Neural cell (in vitro differentiated cells): ENCODE measurements around the gene CENPP. TPM values are rescaled to one million over a fixed set of nuclear protein-coding genes. Genes with fewer than 3 reads are reported as not detected.

Experiments used
- H2AFZ ChIP-seq: fragments of 200-600, 300-800 bp; sonication (generic), shearing (Covaris generic); 2 replicates; pipeline ENCODE4 v1.6.0; 2014; ENCODE audit warnings: low read depth, mild to moderate bottlenecking, antibody characterized with exemption, low read length, moderate library complexity
- H3F3A ChIP-seq: fragments of 200-600 bp; shearing (Covaris generic); 2 replicates; pipeline ENCODE4 v1.6.1; 2016; ENCODE audit warnings: mild to moderate bottlenecking, moderate library complexity, mixed read lengths, antibody characterized with exemption, low read length; ENCODE audit not compliant: insufficient read depth, poor library complexity, severe bottlenecking
- H3K27ac ChIP-seq: fragments of 200-600, 300-800 bp; sonication (generic), shearing (Covaris generic); 2 replicates; pipeline ENCODE4 v1.5.1; 2014; ENCODE audit warnings: mild to moderate bottlenecking, low read length, moderate library complexity
- H3K27me3 ChIP-seq: fragments of 300-800, 200-600 bp; sonication (generic), shearing (Covaris generic); 2 replicates; pipeline ENCODE4 v1.6.0; 2014; ENCODE audit warnings: mild to moderate bottlenecking, low read depth, low read length, moderate library complexity; ENCODE audit not compliant: insufficient read depth
- H3K36me3 ChIP-seq: fragments of 300-800, 200-600 bp; sonication (generic), shearing (Covaris generic); 2 replicates; pipeline ENCODE4 v1.5.1; 2014; ENCODE audit warnings: mild to moderate bottlenecking, antibody characterized with exemption, low read length, moderate library complexity; ENCODE audit not compliant: insufficient read depth
- H3K4me2 ChIP-seq: fragments of 300-800, 200-600 bp; sonication (generic), shearing (Covaris generic); 2 replicates; pipeline ENCODE4 v1.6.0; 2014; ENCODE audit warnings: mild to moderate bottlenecking, low read length
- H3K4me3 ChIP-seq: fragments of 300-800, 200-600 bp; sonication (generic), shearing (Covaris generic); 2 replicates; pipeline ENCODE4 v1.5.1; 2014; ENCODE audit warnings: mild to moderate bottlenecking, low read length, moderate library complexity
- H3K79me2 ChIP-seq: fragments of 200-600 bp; shearing (Covaris generic); replicated peaks from 2 replicates; pipeline ENCODE4 v1.6.0; 2014; ENCODE audit warnings: mild to moderate bottlenecking, low read length, moderate library complexity; ENCODE audit not compliant: insufficient read depth
- H3K9ac ChIP-seq: fragments of 300-800, 200-600 bp; sonication (generic), shearing (Covaris generic); 2 replicates; pipeline ENCODE4 v1.6.1; 2016; ENCODE audit warnings: mild to moderate bottlenecking, low read length, mixed read lengths
- H3K9me2 ChIP-seq: fragments of 200-600 bp; shearing (Covaris generic); 2 replicates; pipeline ENCODE4 v1.6.1; 2016; ENCODE audit warnings: mild to moderate bottlenecking, low read length, mixed read lengths; ENCODE audit not compliant: insufficient read depth
- H3K9me3 ChIP-seq: fragments of 200-600, 300-800 bp; sonication (generic), shearing (Covaris generic); 2 replicates; pipeline ENCODE4 v1.6.1; 2016; ENCODE audit warnings: mild to moderate bottlenecking, mixed run types, low read length, moderate library complexity, mixed read lengths
- H4K20me1 ChIP-seq: fragments of 200-600 bp; shearing (Covaris generic); 2 replicates; pipeline ENCODE4 v1.6.1; 2016; ENCODE audit warnings: mild to moderate bottlenecking, mixed run types; ENCODE audit not compliant: insufficient read depth
- EP300 ChIP-seq: fragments of 450-650 bp; conservative IDR thresholded peaks from 2 replicates; pipeline ENCODE4 v1.6.1; 2014; ENCODE audit warnings: antibody characterized with exemption, mild to moderate bottlenecking, moderate library complexity; ENCODE audit not compliant: poor library complexity, severe bottlenecking
- EZH2 ChIP-seq: fragments of 200-600, 300-800 bp; shearing (Covaris generic), sonication (generic); IDR thresholded peaks from 2 replicates; pipeline ENCODE4 v1.6.1; 2014; ENCODE audit warnings: antibody characterized with exemption, low read length, borderline replicate concordance, mild to moderate bottlenecking; ENCODE audit not compliant: insufficient read depth, poor library complexity, severe bottlenecking
- MXI1 ChIP-seq: fragments of 450-650 bp; conservative IDR thresholded peaks from 2 replicates; pipeline ENCODE4 v1.6.1; 2014; ENCODE audit warnings: antibody characterized with exemption, mild to moderate bottlenecking; ENCODE audit not compliant: poor library complexity, severe bottlenecking
- POLR2AphosphoS5 ChIP-seq: IDR thresholded peaks from 2 replicates; pipeline ENCODE4 v1.6.1; 2012
- RAD21 ChIP-seq: fragments of 450-650 bp; conservative IDR thresholded peaks from 2 replicates; pipeline ENCODE4 v1.6.1; 2014; ENCODE audit warnings: antibody characterized with exemption, mild to moderate bottlenecking, moderate library complexity
- SMC3 ChIP-seq: fragments of 450-650 bp; conservative IDR thresholded peaks from 2 replicates; pipeline ENCODE4 v1.6.1; 2014; ENCODE audit warnings: antibody characterized with exemption, mild to moderate bottlenecking, moderate library complexity; ENCODE audit not compliant: poor library complexity
- TAF1 ChIP-seq: IDR thresholded peaks from 2 replicates; pipeline ENCODE4 v1.6.1; 2012; ENCODE audit warnings: low read depth
- polyA plus RNA-seq: library from polyadenylated mRNA; depleted of rRNA; stranded (reverse); fragments of >200 nt; gene quantifications from 2 replicates; pipeline ENCODE4 v1.2.3, GENCODE V29; 2014
- TF ChIP-seq, protein P1 (sequence below): fragments of 450-650 bp; IDR thresholded peaks from 2 replicates; pipeline ENCODE4 v1.5.1; 2014; ENCODE audit warnings: antibody characterized with exemption, mild to moderate bottlenecking, moderate library complexity; ENCODE audit not compliant: poor library complexity, severe bottlenecking
- TF ChIP-seq, protein P2 (sequence below): IDR thresholded peaks from 2 replicates; pipeline ENCODE4 v1.6.1; 2012; ENCODE audit warnings: borderline replicate concordance

Gene CENPP
- polyA plus RNA-seq, 1 donor from 2014 or later = 5.0 TPM

DNA sequence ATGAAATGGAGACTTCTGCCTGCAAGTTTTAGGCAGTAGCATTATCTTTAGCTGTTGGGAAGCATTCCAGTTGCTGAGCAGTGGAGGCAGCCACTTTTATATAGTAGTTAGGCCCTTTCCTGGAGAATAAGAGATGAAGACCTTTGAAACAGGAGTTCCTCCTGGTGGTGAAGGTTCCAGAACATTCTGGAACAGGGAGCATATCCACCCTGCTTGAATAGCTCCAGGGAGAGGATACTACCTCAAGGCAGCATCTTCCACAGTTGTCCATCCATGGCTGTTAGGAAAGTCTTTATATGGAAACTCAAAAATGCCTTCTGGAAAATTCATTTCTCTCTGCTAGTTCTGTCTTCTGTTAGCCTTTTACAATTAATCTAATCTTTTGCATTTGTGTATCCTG lies 153.6 kb downstream of the CENPP start:
- H3K36me3 ChIP-seq = no peaks in the 10 kb centered on the region
- H3K9me2 ChIP-seq = no peaks in the 10 kb centered on the region
- no peak overlapping the region for H3K9ac ChIP-seq
- no peak for TF ChIP-seq TAF1
- TF ChIP-seq SMC3 = no peak
- no peak for TF ChIP-seq EZH2
- TF ChIP-seq, protein P1, sequence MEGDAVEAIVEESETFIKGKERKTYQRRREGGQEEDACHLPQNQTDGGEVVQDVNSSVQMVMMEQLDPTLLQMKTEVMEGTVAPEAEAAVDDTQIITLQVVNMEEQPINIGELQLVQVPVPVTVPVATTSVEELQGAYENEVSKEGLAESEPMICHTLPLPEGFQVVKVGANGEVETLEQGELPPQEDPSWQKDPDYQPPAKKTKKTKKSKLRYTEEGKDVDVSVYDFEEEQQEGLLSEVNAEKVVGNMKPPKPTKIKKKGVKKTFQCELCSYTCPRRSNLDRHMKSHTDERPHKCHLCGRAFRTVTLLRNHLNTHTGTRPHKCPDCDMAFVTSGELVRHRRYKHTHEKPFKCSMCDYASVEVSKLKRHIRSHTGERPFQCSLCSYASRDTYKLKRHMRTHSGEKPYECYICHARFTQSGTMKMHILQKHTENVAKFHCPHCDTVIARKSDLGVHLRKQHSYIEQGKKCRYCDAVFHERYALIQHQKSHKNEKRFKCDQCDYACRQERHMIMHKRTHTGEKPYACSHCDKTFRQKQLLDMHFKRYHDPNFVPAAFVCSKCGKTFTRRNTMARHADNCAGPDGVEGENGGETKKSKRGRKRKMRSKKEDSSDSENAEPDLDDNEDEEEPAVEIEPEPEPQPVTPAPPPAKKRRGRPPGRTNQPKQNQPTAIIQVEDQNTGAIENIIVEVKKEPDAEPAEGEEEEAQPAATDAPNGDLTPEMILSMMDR = no peak
- TF ChIP-seq, protein P2, sequence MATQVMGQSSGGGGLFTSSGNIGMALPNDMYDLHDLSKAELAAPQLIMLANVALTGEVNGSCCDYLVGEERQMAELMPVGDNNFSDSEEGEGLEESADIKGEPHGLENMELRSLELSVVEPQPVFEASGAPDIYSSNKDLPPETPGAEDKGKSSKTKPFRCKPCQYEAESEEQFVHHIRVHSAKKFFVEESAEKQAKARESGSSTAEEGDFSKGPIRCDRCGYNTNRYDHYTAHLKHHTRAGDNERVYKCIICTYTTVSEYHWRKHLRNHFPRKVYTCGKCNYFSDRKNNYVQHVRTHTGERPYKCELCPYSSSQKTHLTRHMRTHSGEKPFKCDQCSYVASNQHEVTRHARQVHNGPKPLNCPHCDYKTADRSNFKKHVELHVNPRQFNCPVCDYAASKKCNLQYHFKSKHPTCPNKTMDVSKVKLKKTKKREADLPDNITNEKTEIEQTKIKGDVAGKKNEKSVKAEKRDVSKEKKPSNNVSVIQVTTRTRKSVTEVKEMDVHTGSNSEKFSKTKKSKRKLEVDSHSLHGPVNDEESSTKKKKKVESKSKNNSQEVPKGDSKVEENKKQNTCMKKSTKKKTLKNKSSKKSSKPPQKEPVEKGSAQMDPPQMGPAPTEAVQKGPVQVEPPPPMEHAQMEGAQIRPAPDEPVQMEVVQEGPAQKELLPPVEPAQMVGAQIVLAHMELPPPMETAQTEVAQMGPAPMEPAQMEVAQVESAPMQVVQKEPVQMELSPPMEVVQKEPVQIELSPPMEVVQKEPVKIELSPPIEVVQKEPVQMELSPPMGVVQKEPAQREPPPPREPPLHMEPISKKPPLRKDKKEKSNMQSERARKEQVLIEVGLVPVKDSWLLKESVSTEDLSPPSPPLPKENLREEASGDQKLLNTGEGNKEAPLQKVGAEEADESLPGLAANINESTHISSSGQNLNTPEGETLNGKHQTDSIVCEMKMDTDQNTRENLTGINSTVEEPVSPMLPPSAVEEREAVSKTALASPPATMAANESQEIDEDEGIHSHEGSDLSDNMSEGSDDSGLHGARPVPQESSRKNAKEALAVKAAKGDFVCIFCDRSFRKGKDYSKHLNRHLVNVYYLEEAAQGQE = no peak
- no peak for TF ChIP-seq RAD21
- no peak for TF ChIP-seq EP300
- TF ChIP-seq MXI1 = no peak
- no peak for TF ChIP-seq POLR2AphosphoS5
- H3K4me3 ChIP-seq = no peak overlapping the region
- no peak overlapping the region for H2AFZ ChIP-seq
- no peaks in the 10 kb centered on the region for H3K79me2 ChIP-seq
- no peak overlapping the region for H3K27ac ChIP-seq
- H4K20me1 ChIP-seq = no peaks in the 10 kb centered on the region
- H3F3A ChIP-seq = no peaks in the 10 kb centered on the region
- H3K4me2 ChIP-seq = no peak overlapping the region
- H3K9me3 ChIP-seq = no peaks in the 10 kb centered on the region
- no peaks in the 10 kb centered on the region for H3K27me3 ChIP-seq

GRCh38 chr9:92480291-92480771 lies 154.6 kb downstream of the CENPP start:
- Histone ChIP-seq H3K9ac (no peak overlapping the region), H3K9me2 (no peaks in the 10 kb centered on the region), H3F3A (no peaks in the 10 kb centered on the region), H2AFZ (no peak overlapping the region), H3K27me3 (no peaks in the 10 kb centered on the region), H3K4me3 (no peak overlapping the region), H4K20me1 (no peaks in the 10 kb centered on the region), H3K4me2 (no peak overlapping the region), H3K27ac (no peak overlapping the region), H3K9me3 (no peaks in the 10 kb centered on the region), H3K79me2 (no peaks in the 10 kb centered on the region), H3K36me3 (no peaks in the 10 kb centered on the region)
- no peak for TF ChIP-seq SMC3
- TF ChIP-seq, protein P2 = no peak
- no peak for TF ChIP-seq MXI1
- no peak for TF ChIP-seq POLR2AphosphoS5
- no peak for TF ChIP-seq EZH2
- TF ChIP-seq, protein P1 = no peak
- no peak for TF ChIP-seq RAD21
- no peak for TF ChIP-seq TAF1
- TF ChIP-seq EP300 = no peak
